RWPE1 (cell line): ENCODE results near the gene PALLD.

Source experiments
- CTCF ChIA-PET: fragments of 350-600 bp; sonication (Branson Sonifier 250); formaldehyde crosslinking; extraction: SDS; loops from one replicate; lab custom pipeline; 2021; lab: Yijun Ruan, JAX
- POLR2A ChIA-PET: fragments of 400-600 bp; formaldehyde crosslinking; extraction: SDS; loops from one replicate; lab custom pipeline; 2020; ENCODE audit warnings: antibody characterized with exemption; ENCODE audit not compliant: low non-redundant PET; lab: Yijun Ruan, JAX
- DNase-seq: peaks from one replicate; pipeline ENCODE4 v3.0.0; 2012; ENCODE audit warnings: low spot score
- H3K27ac ChIP-seq: fragments of 450-650 bp; 2 replicates; pipeline ENCODE4 v1.5.1; 2017
- TF ChIP-seq, protein P1 (sequence below): fragments of 450-650 bp; conservative IDR thresholded peaks from 2 replicates; pipeline ENCODE4 v1.5.1; 2017; ENCODE audit warnings: low read depth, mild to moderate bottlenecking

The PALLD gene

DNA sequence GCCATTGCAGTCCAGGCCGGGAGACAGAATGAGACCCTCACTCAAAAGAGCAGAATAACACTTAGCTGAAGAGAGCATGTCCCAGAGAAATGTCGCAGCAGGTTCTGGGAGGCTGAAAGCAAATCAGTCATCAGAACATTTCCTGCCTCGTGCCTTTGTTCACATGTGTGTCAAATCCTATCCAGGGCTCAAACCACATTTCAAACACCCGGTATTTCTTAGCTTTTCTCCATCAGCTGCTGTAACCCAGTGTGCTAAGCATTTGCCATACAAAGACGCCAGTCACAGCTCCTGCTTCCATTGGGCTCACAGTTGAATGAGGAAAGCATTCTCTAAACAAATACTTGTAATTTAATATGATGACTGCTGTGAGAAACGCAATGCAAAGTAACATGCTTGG is 6.0 kb downstream of the PALLD start:
- TF ChIP-seq, protein P1, sequence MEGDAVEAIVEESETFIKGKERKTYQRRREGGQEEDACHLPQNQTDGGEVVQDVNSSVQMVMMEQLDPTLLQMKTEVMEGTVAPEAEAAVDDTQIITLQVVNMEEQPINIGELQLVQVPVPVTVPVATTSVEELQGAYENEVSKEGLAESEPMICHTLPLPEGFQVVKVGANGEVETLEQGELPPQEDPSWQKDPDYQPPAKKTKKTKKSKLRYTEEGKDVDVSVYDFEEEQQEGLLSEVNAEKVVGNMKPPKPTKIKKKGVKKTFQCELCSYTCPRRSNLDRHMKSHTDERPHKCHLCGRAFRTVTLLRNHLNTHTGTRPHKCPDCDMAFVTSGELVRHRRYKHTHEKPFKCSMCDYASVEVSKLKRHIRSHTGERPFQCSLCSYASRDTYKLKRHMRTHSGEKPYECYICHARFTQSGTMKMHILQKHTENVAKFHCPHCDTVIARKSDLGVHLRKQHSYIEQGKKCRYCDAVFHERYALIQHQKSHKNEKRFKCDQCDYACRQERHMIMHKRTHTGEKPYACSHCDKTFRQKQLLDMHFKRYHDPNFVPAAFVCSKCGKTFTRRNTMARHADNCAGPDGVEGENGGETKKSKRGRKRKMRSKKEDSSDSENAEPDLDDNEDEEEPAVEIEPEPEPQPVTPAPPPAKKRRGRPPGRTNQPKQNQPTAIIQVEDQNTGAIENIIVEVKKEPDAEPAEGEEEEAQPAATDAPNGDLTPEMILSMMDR = no peak
- POLR2A ChIA-PET = no interaction called here
- H3K27ac ChIP-seq = no peak overlapping the region
- CTCF ChIA-PET = no interaction called here
- DNase-seq = no peak

GRCh38 chr4:168503652-168504362 is 7.0 kb downstream of the PALLD start:
- POLR2A ChIA-PET = no interaction called here
- CTCF ChIA-PET = no interaction called here
- DNase-seq = no peak
- H3K27ac ChIP-seq = no peak overlapping the region
- TF ChIP-seq, protein P1 = no peak

- ChIA-PET CTCF (no interaction called here), POLR2A (no interaction called here)
- DNase-seq = no peak
- TF ChIP-seq, protein P1 = no peak
- no peak overlapping the region for H3K27ac ChIP-seq
Observed at GRCh38 chr4:168504526-168504925, 7.7 kb downstream of the PALLD start.

DNA sequence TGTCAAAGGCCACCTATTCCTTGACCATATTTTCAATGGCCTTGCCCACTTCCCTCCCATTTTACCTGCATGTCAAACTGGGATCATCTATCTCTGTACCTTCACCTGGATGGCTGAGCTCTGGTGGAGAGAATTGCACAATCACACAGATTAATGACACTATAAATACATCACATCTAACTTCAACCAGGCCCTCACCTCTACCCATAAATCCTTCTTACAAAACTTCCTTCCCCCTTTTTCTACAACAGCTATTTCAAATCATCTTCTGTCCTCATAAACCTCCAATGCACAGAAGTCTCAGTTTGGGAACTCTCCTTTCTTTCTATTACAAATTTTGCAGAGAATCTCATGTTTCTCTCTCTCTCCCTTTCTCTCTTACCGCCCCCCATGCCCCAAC is 9.2 kb downstream of the PALLD start:
- H3K27ac ChIP-seq = no peak overlapping the region
- POLR2A ChIA-PET = no interaction called here
- TF ChIP-seq, protein P1 = no peak
- CTCF ChIA-PET = interaction anchor here (0.6 to 1.6 kb wide), 2 partner anchors 8 to 28 kb away, joined by 3 to 6 read pairs; no protein-coding TSS in a partner anchor
- no peak for DNase-seq

GRCh38 chr4:168507178-168507815 is 10.4 kb downstream of the PALLD start:
- no peak overlapping the region for H3K27ac ChIP-seq
- ChIA-PET CTCF (interaction anchor here (0.7 kb wide), 1 partner anchor 15 kb away, joined by 3 read pairs; no protein-coding TSS in a partner anchor), POLR2A (no interaction called here)
- TF ChIP-seq, protein P1 = no peak
- DNase-seq = no peak

DNA sequence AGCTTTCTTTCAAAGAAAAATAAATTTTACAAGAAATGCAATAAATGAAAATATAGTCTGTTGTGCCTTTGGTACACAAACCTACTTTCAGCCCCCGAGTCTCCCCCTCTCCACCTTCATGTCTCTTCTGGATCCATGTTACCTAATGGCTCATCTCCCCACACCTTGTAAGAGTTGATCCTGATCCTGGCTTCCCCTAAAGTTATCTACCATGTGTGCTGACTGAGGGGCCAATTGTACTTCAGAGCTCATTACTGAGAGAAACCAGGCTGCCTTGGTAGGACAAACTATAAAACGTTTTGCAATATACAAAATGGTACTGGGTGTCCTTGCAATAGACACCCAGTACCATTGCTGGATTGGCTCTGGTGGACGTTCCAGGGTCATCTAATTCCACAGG is 11.8 kb downstream of the PALLD start:
- no peak overlapping the region for H3K27ac ChIP-seq
- ChIA-PET CTCF (interaction anchor here (0.6 kb wide), 2 partner anchors 30 to 98 kb away, joined by 4 to 5 read pairs; no protein-coding TSS in a partner anchor), POLR2A (interaction anchor here (0.6 kb wide), 1 partner anchor 38 kb away, joined by 5 read pairs; no protein-coding TSS in a partner anchor)
- no peak for DNase-seq
- TF ChIP-seq, protein P1 = no peak
